HEK293 (cell line): ENCODE results near the gene PLEKHD1.
A peak's percentile ranks its signal among the peaks of the same experiment; 100 is the strongest.

Experiments
- CTCF ChIA-PET: fragments of 350-600 bp; formaldehyde crosslinking; extraction: SDS; loops from one replicate; lab custom pipeline; 2021; ENCODE audit warnings: antibody characterized with exemption; lab: Yijun Ruan, JAX
- POLR2A ChIA-PET: fragments of 300-600 bp; formaldehyde crosslinking; extraction: SDS; loops from one replicate; lab custom pipeline; 2020; ENCODE audit warnings: antibody characterized with exemption, inconsistent platforms; lab: Yijun Ruan, JAX
- H3K27ac ChIP-seq: fragments of 200-500 bp; sonication (Bioruptor generic); 2 replicates; pipeline ENCODE4 v1.5.1; 2014; ENCODE audit warnings: low read depth, low read length, control low read depth, inconsistent platforms; ENCODE audit errors: extremely low read depth
- H3K36me3 ChIP-seq, 2 experiments: fragments of 200-500 bp in 1 of 2; sonication (Bioruptor generic) in 1 of 2; 1 replicate in 1 of 2; 2 replicates in 1 of 2; pipeline ENCODE4 v1.5.1; 2014 to 2017; ENCODE audit warnings: inconsistent platforms in 2 of 2, low read length in 2 of 2; ENCODE audit not compliant: control insufficient read depth in 2 of 2, insufficient read depth in 1 of 2
- H3K4me1 ChIP-seq: fragments of 200-500 bp; sonication (Bioruptor generic); 2 replicates; pipeline ENCODE4 v1.5.1; 2014; ENCODE audit warnings: mild to moderate bottlenecking, low read length, inconsistent platforms; ENCODE audit not compliant: control insufficient read depth, insufficient read depth
- H3K4me3 ChIP-seq: 2 replicates; pipeline ENCODE4 v1.5.1; 2011; ENCODE audit warnings: low read depth, mild to moderate bottlenecking, control low read depth, low read length, moderate library complexity
- H3K9me3 ChIP-seq: fragments of 200-500 bp; sonication (Bioruptor generic); 2 replicates; pipeline ENCODE4 v1.5.1; 2014; ENCODE audit warnings: low read depth, low read length, inconsistent platforms; ENCODE audit not compliant: control insufficient read depth, insufficient read depth
- GLIS1 ChIP-seq: fragments of 450-650 bp; formaldehyde crosslinking; IDR thresholded peaks from 2 replicates; pipeline ENCODE4 v1.5.1; 2016; ENCODE audit warnings: missing biosample characterization, missing genetic modification characterization
- IKZF3 ChIP-seq: fragments of 450-650 bp; IDR thresholded peaks from 2 replicates; pipeline ENCODE4 v1.5.0; 2018; ENCODE audit warnings: missing biosample characterization, mild to moderate bottlenecking, missing genetic modification characterization, moderate library complexity
- MEIS1 ChIP-seq: sonication (generic); formaldehyde crosslinking; IDR thresholded peaks from 2 replicates; pipeline ENCODE4 v1.8.1; 2022; ENCODE audit warnings: missing genetic modification reagents, mild to moderate bottlenecking, borderline replicate concordance
- OSR2 ChIP-seq: fragments of 450-650 bp; formaldehyde crosslinking; IDR thresholded peaks from 2 replicates; pipeline ENCODE4 v1.5.1; 2016; ENCODE audit warnings: missing biosample characterization, missing genetic modification characterization
- RBAK ChIP-seq: fragments of 450-650 bp; formaldehyde crosslinking; IDR thresholded peaks from 2 replicates; pipeline ENCODE4 v1.5.1; 2016; ENCODE audit warnings: missing biosample characterization, missing genetic modification characterization
- SCRT1 ChIP-seq: fragments of 450-650 bp; formaldehyde crosslinking; IDR thresholded peaks from 2 replicates; pipeline ENCODE4 v1.5.1; 2016; ENCODE audit warnings: missing biosample characterization, missing genetic modification characterization, borderline replicate concordance
- SP3 ChIP-seq: fragments of 450-650 bp; formaldehyde crosslinking; IDR thresholded peaks from 2 replicates; pipeline ENCODE4 v1.5.1; 2016; ENCODE audit warnings: missing biosample characterization, missing genetic modification characterization
- TCF7L2 ChIP-seq: IDR thresholded peaks from 2 replicates; pipeline ENCODE4 v1.6.1; 2011; ENCODE audit warnings: low read depth, mild to moderate bottlenecking, inconsistent platforms, low read length, moderate library complexity, borderline replicate concordance
- ZBTB44 ChIP-seq: fragments of 450-650 bp; IDR thresholded peaks from 2 replicates; pipeline ENCODE4 v1.5.1; 2018; ENCODE audit warnings: missing biosample characterization, mild to moderate bottlenecking, missing genetic modification characterization
- ZFHX2 ChIP-seq: fragments of 450-650 bp; formaldehyde crosslinking; conservative IDR thresholded peaks from 2 replicates; pipeline ENCODE4 v1.5.1; 2016; ENCODE audit warnings: missing biosample characterization, missing genetic modification characterization
- ZNF223 ChIP-seq: fragments of 450-650 bp; formaldehyde crosslinking; IDR thresholded peaks from 2 replicates; pipeline ENCODE4 v1.5.1; 2016; ENCODE audit warnings: missing biosample characterization, missing genetic modification characterization
- ZNF354C ChIP-seq: fragments of 450-650 bp; formaldehyde crosslinking; IDR thresholded peaks from 2 replicates; pipeline ENCODE4 v1.5.1; 2016; ENCODE audit warnings: missing biosample characterization, missing genetic modification characterization, low read depth, borderline replicate concordance
- ZNF426 ChIP-seq: fragments of 450-650 bp; formaldehyde crosslinking; IDR thresholded peaks from 2 replicates; pipeline ENCODE4 v1.5.1; 2017; ENCODE audit warnings: missing biosample characterization, missing genetic modification characterization, mild to moderate bottlenecking, inconsistent platforms, moderate library complexity
- ZNF561 ChIP-seq: fragments of 450-650 bp; IDR thresholded peaks from 2 replicates; pipeline ENCODE4 v1.5.1; 2018; ENCODE audit warnings: missing biosample characterization, missing genetic modification characterization, borderline replicate concordance
- ZNF610 ChIP-seq: fragments of 450-650 bp; formaldehyde crosslinking; IDR thresholded peaks from 2 replicates; pipeline ENCODE4 v1.5.1; 2016; ENCODE audit warnings: missing biosample characterization, missing genetic modification characterization, borderline replicate concordance
- ZNF692 ChIP-seq: fragments of 450-650 bp; formaldehyde crosslinking; IDR thresholded peaks from 2 replicates; pipeline ENCODE4 v1.5.1; 2016; ENCODE audit warnings: missing biosample characterization, missing genetic modification characterization
- ZNF768 ChIP-seq: fragments of 450-650 bp; formaldehyde crosslinking; IDR thresholded peaks from 2 replicates; pipeline ENCODE4 v1.5.1; 2018; ENCODE audit warnings: missing biosample characterization, mild to moderate bottlenecking, missing genetic modification characterization

Gene PLEKHD1

GRCh38 chr14:69500736-69501135, 16.2 kb downstream of the PLEKHD1 start:
- Histone ChIP-seq H3K4me1 (peaks cover 5% of the 10 kb centered on the region), H3K36me3 (no peaks in the 10 kb centered on the region), H3K4me3 (no peak overlapping the region), H3K9me3 (no peaks in the 10 kb centered on the region), H3K27ac (no peak overlapping the region)
- CTCF ChIA-PET = interaction anchor here (0.7 kb wide), 1 partner anchor 17 kb away, joined by 4 read pairs; no protein-coding TSS in a partner anchor
- POLR2A ChIA-PET = no interaction called here
- TF ChIP-seq RBAK (tag by site-specific recombination) = no peak
- no peak for TF ChIP-seq ZBTB44 (tag by site-specific recombination)
- no peak for TF ChIP-seq ZNF354C (tag by site-specific recombination)
- no peak for TF ChIP-seq SP3
- no peak for TF ChIP-seq TCF7L2
- TF ChIP-seq GLIS1 = no peak; the same call in 1 of the 2 replicates
- no peak for TF ChIP-seq MEIS1
- no peak for TF ChIP-seq ZNF561 (tag by site-specific recombination)
- TF ChIP-seq IKZF3 (tag by site-specific recombination) = no peak
- TF ChIP-seq SCRT1 (tag by site-specific recombination) = no peak

- peaks cover 5% of the 10 kb centered on the region for H3K4me1 ChIP-seq
- H3K36me3 ChIP-seq = no peaks in the 10 kb centered on the region
- POLR2A ChIA-PET = no interaction called here
- no peak overlapping the region for H3K4me3 ChIP-seq
- no peak overlapping the region for H3K27ac ChIP-seq
- TF ChIP-seq OSR2 (tag by site-specific recombination) = 0 out of 2 replicates have a peak, but pooled peaks have one; percentile 30
- TF ChIP-seq ZFHX2 (tag by site-specific recombination) = 0 out of 2 replicates have a peak, but pooled peaks have one; percentile 14
- no peak for TF ChIP-seq ZNF223 (tag by site-specific recombination)
- TF ChIP-seq, all 188 proteins: peak for 2
- no peaks in the 10 kb centered on the region for H3K9me3 ChIP-seq
- CTCF ChIA-PET = interaction anchor here (0.7 to 1.2 kb wide), 2 partner anchors 17 to 34 kb away, joined by 3 to 4 read pairs; no protein-coding TSS in a partner anchor
These were observed 16.9 kb downstream of the PLEKHD1 start for GRCh38 chr14:69501423-69501838.

- TF ChIP-seq ZNF692 (tag by site-specific recombination) (no peak), ZNF223 (tag by site-specific recombination) (no peak), ZNF426 (tag by site-specific recombination) (no peak), ZNF610 (tag by site-specific recombination) (no peak), ZNF768 (no peak), SCRT1 (tag by site-specific recombination) (no peak)
- ChIA-PET POLR2A (no interaction called here), CTCF (interaction anchor here (1.2 to 2.3 kb wide), 3 partner anchors 12 to 38 kb away, joined by 3 to 18 read pairs (median 5); no protein-coding TSS in a partner anchor)
- peaks cover 5% of the 10 kb centered on the region for H3K4me1 ChIP-seq
- no peak overlapping the region for H3K4me3 ChIP-seq
- no peaks in the 10 kb centered on the region for H3K9me3 ChIP-seq
- no peaks in the 10 kb centered on the region for H3K36me3 ChIP-seq
- H3K27ac ChIP-seq = no peak overlapping the region
These were observed 20.2 kb downstream of the PLEKHD1 start for GRCh38 chr14:69504775-69505174.
